Panc1 (cell line): Measurements from ENCODE around the gene CHN1.

Source experiments
- TF ChIP-seq, protein P1 (sequence below): fragments of 450-650 bp; IDR thresholded peaks from 2 replicates; pipeline ENCODE4 v1.5.1; 2017; ENCODE audit warnings: mild to moderate bottlenecking
- TF ChIP-seq, protein P2 (sequence below), 2 experiments: IDR thresholded peaks; 2 replicates each; pipeline ENCODE4 v1.6.1; 2011 to 2012; ENCODE audit warnings: low read depth in 2 of 2, control low read depth in 1 of 2, low read length in 1 of 2, mild to moderate bottlenecking in 1 of 2, moderate library complexity in 1 of 2; ENCODE audit not compliant: insufficient read depth in 1 of 2

DNA sequence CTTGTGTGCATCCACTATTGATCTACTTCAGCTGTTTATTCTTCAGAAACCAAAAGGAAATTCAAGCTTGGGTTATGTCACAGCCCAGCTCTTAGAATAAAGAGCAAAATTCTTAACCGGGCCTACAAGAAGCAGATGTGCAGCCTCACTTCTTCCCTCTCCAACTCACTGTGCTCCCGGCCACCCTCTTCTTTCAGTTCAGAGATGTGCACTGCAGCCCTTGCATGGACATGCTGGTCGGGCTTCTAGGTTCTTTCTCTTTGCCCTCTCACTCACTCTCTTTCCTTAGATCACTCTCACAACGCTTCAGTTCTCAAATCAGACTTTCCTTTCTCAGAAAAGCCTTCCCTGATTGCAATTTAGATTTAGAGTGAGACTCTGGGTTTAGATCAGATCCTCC, 104.1 kb downstream of the CHN1 start:
- TF ChIP-seq, protein P1, sequence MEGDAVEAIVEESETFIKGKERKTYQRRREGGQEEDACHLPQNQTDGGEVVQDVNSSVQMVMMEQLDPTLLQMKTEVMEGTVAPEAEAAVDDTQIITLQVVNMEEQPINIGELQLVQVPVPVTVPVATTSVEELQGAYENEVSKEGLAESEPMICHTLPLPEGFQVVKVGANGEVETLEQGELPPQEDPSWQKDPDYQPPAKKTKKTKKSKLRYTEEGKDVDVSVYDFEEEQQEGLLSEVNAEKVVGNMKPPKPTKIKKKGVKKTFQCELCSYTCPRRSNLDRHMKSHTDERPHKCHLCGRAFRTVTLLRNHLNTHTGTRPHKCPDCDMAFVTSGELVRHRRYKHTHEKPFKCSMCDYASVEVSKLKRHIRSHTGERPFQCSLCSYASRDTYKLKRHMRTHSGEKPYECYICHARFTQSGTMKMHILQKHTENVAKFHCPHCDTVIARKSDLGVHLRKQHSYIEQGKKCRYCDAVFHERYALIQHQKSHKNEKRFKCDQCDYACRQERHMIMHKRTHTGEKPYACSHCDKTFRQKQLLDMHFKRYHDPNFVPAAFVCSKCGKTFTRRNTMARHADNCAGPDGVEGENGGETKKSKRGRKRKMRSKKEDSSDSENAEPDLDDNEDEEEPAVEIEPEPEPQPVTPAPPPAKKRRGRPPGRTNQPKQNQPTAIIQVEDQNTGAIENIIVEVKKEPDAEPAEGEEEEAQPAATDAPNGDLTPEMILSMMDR: no peak
- TF ChIP-seq, protein P2, sequence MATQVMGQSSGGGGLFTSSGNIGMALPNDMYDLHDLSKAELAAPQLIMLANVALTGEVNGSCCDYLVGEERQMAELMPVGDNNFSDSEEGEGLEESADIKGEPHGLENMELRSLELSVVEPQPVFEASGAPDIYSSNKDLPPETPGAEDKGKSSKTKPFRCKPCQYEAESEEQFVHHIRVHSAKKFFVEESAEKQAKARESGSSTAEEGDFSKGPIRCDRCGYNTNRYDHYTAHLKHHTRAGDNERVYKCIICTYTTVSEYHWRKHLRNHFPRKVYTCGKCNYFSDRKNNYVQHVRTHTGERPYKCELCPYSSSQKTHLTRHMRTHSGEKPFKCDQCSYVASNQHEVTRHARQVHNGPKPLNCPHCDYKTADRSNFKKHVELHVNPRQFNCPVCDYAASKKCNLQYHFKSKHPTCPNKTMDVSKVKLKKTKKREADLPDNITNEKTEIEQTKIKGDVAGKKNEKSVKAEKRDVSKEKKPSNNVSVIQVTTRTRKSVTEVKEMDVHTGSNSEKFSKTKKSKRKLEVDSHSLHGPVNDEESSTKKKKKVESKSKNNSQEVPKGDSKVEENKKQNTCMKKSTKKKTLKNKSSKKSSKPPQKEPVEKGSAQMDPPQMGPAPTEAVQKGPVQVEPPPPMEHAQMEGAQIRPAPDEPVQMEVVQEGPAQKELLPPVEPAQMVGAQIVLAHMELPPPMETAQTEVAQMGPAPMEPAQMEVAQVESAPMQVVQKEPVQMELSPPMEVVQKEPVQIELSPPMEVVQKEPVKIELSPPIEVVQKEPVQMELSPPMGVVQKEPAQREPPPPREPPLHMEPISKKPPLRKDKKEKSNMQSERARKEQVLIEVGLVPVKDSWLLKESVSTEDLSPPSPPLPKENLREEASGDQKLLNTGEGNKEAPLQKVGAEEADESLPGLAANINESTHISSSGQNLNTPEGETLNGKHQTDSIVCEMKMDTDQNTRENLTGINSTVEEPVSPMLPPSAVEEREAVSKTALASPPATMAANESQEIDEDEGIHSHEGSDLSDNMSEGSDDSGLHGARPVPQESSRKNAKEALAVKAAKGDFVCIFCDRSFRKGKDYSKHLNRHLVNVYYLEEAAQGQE (IDR thresholded peaks at IDR 0.05; ENCODE audit: insufficient read depth in 1 of 2, low read depth in 2 of 2, low read length in 1 of 2): no peak
